ENCODE measurements around the gene SH3D21.

GRCh38 chr1:36345353-36345752 lies 39.2 kb downstream of the SH3D21 start:
- TF ChIP-seq ZNF274 (IDR thresholded peaks at IDR 0.05; ENCODE audit: low read length), result no peak
- TF ChIP-seq ZNF274 (tag by site-specific recombination; IDR thresholded peaks at IDR 0.05; ENCODE audit: borderline replicate concordance), result no peak
- TF ChIP-seq CTCF (tag by site-specific recombination; IDR thresholded peaks at IDR 0.05), result no peak
- TF ChIP-seq, protein P1, sequence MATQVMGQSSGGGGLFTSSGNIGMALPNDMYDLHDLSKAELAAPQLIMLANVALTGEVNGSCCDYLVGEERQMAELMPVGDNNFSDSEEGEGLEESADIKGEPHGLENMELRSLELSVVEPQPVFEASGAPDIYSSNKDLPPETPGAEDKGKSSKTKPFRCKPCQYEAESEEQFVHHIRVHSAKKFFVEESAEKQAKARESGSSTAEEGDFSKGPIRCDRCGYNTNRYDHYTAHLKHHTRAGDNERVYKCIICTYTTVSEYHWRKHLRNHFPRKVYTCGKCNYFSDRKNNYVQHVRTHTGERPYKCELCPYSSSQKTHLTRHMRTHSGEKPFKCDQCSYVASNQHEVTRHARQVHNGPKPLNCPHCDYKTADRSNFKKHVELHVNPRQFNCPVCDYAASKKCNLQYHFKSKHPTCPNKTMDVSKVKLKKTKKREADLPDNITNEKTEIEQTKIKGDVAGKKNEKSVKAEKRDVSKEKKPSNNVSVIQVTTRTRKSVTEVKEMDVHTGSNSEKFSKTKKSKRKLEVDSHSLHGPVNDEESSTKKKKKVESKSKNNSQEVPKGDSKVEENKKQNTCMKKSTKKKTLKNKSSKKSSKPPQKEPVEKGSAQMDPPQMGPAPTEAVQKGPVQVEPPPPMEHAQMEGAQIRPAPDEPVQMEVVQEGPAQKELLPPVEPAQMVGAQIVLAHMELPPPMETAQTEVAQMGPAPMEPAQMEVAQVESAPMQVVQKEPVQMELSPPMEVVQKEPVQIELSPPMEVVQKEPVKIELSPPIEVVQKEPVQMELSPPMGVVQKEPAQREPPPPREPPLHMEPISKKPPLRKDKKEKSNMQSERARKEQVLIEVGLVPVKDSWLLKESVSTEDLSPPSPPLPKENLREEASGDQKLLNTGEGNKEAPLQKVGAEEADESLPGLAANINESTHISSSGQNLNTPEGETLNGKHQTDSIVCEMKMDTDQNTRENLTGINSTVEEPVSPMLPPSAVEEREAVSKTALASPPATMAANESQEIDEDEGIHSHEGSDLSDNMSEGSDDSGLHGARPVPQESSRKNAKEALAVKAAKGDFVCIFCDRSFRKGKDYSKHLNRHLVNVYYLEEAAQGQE (tag by site-specific recombination; IDR thresholded peaks at IDR 0.05), result no peak
- TF ChIP-seq SP7 (tag by site-specific recombination; IDR thresholded peaks at IDR 0.05), result no peak
- TF ChIP-seq ZNF311 (tag by site-specific recombination; IDR thresholded peaks at IDR 0.05; ENCODE audit: borderline replicate concordance), result no peak

Measured in HEK293 (cell line).